HG03439 (cell line): ENCODE data around the gene CDC25A.
A peak's percentile ranks its signal among the peaks of the same experiment; 100 is the strongest.

Experiments used
- ATAC-seq: cut with Tn5 transposase; IDR thresholded peaks from one replicate; pipeline ENCODE4 v1.9.1; 2021; ENCODE audit warnings: mild to moderate bottlenecking, moderate library complexity; ENCODE audit not compliant: unreplicated experiment

Gene CDC25A

DNA sequence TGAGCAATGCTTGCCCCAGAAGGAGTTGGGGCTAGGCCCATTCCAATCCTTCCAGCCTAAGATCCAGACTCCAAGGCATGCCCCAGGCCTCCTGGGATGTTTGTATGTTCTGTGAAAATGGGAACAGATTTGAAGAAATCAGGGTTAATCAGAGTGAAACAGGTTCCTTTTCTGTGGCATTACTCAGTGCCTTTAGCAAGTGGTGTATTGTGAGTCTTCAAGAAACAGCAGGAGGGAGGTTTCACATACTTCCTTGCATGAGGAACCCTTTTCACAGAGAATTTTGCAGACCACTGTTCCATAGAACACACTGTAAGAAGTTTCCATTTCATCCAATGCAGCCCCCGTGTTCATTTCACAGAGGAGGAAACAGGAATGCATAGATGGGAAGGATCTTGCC is 8.4 kb upstream of the CDC25A start:
- ATAC-seq = no peak

DNA sequence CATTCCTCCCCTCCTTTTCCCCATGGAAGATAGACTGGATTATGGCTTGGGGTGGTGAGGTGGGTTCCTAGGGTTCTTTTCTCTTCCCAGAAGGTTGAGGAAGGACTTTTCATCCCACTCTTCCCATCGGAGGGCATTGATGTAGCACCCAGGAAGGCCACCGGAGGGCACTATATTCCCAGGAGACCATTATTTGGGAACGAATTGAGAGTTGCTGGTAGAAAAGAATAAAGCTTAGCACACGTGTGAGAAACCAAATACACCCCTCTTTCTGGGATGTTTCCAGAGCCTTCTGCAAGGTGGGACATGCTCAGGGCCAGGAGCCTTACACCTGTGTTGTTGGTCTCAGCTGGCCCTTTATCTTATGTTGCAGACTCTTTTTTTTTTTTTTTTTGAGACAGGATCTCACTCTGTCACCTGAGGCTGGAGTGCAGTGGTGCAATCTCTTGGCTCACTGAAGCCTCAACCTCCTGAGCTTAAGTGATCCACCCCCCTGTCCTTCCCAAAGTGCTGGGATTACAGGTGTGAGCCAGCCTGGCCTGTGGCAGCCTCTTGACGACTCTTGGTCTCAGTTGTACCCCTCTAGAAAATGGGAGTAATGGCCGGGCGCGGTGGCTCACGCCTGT is 6.3 kb upstream of the CDC25A start:
- no peak for ATAC-seq

DNA sequence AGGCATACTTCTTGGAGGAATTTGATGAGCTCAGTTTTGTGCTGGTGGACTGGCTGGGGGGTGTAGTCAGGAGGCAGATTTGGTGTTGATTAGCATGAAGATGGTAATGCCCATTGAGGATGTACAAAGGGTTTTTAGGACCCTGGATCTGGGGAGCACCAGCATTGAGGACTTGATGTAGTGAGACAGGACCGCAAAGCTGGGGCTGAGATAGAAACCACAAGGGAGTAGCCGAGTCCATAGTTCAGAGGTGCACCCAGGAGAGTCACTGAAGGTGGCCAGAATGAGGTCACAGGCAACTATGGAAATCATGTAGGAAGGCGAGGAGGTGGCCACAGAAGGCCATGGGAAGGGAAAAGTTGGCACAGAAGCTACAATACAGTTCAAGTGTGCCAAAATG is 2.7 kb upstream of the CDC25A start:
- no peak for ATAC-seq

DNA sequence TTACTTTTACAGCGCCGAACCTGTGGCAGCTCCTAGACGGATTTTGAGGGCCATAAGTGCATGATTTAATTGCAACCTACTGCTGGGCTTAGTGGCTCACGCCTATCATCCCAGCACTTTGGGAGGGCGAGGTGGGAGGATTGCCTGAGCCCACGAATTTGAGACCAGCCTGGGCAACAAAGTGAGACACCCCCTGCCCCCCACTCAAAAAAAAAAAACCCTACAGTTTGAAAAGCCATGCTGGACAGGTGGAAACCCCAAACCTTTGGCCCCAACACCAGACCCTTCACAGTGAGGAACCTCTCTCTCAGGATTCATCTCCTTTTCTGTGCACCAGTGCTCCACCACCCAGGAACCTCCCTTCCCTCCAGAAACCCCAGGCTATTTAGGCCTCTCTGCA is 1.1 kb upstream of the CDC25A start:
- ATAC-seq = no peak

DNA sequence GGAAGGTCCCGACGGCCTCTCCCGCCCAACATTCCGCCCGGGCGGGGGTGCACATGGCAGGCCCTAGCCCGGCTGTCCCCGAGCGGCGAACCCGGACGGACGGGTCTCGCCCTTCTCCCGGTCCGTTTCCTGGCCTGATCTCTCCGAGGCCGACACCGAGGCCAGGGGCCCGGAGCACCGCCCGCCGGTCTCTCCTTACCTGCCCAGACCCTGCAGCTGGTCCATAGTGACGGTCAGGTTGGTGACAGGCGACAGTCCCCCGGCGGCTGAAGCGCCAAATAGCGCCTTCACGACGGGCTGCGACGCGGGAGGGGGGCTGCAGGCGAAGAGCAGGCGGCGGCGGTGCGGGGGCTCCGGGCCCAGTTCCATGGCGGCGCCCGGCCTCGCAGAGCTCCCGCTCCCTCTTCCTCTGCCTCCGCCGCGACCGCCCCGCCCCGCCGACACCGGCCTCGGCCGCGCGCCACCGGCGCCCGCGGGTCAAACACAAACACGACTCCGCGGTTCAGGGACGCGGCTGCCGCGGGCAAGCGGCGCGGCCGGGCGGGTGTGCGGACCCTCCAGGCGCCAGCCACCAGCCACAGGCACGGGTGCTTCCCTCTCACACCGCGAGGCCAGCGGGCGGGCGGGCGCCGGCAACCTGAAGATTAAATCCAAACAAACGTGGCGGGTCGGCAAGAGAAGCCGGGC is 495 bp downstream of the CDC25A start:
- peak; percentile 30 for ATAC-seq

DNA sequence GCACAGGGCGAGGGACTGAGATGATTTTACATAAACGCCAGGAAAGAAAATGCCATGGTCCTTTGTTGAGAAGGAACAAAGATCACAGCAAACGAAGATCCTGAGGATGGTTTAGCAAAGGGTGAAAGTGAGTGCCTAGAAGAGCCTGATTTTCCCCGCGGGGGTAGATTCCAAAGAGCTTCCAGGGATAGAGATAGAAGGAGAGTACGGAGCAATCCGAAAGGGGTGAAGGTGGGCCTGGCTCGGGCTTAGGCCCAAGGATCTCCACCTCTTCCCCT is 977 bp downstream of the CDC25A start:
- ATAC-seq = no peak

DNA sequence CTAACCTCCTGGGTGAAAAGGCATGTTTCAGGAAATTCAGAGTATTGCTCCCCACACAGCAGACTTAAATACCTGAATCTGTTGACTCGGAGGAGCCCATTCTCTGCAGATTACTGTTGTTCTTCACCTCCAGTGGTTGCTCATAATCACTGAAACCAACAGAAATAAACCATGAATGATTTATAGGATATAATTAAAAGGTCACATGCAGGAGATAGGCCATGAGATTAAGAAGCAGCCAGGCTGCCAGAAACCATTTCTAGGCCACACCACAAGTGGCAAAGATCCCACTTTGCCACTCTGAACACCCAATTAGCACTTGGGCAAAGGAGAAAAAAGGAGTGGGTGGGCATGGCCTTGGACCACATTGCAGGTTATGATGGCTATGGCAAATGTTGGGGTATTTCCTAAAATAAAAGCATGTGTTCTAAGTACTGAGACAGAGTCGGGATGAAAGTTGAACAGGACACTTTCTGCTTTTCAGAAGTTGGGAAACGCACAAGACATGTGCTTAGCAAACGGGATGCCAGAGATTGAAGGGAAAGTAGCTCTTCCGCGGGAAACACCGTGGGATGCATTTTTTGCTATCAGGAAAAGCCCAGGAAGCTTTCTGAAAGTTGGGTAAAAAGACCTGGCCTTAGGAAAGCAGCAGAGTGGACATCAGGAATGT is 1.5 kb downstream of the CDC25A start:
- no peak for ATAC-seq

DNA sequence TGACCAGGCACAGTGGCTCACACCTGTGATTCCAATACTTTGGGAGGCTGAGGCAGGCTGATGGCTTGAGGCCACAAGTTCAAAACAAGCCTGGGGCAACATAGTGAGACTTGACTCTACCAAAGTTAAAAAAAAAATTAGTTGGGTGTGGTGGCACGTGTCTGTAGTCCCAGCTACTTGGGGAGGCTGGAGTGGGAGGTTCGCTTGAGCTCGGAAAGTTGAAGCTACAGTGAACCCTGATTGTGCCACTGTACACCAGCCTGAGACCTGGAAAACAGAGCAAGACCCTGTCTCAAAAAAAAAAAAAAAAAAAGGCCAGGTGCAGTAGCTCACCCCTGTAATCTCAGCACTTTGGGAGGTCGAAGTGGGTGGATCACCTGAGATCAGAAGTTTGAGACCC is 3.1 kb downstream of the CDC25A start:
- ATAC-seq = no peak

DNA sequence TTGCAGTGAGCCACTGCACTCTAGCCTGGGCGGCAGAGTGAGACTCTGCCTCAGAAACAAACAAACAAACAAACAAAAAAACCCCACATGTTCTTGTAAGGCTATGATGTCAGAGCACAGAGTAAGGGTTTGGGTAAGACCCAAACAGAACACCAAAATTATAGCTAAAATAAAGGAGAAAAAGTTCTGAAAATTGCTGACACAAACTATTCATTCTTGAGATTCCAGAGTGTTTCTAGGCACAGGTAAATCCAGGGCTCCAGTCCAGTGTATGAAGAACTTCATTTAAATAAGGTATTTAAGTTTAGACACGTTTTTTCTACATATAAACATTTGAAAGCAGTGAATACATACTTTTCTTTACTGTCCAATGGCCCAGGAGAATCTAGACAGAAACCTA is 3.9 kb downstream of the CDC25A start:
- no peak for ATAC-seq

DNA sequence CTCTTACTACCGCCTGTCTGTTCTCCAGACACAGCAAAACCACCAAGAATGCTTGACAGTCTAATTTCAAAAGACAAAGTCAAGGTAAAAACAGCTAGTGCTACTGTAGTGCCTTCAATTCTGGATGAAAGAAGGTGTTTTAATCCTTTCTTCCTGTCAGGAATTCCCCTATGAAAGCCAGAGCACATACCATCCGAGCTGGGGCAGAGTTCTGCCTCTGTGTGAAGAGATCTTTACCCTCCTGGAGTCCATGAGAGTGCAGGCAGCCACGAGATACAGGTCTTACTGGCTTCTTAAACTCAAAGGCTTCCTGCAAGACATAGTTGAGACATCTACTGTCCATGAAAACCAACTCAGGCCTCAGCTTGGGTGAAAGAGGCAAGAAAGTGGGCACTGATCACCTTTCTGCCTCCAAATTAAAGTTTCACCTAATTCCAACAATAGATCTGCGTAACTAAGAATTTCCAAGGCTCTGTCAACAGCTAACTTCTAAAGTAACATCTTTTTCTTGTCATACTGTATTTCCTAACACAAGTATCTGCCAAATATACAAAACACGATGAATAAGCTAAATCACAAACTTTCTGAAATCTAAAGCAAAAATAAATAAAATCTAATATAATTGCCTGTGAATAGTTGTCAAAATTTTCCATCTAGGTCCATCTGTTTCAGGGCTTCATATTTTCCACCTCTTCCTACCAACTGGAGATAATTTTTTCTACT is 7.5 kb downstream of the CDC25A start:
- ATAC-seq = no peak

DNA sequence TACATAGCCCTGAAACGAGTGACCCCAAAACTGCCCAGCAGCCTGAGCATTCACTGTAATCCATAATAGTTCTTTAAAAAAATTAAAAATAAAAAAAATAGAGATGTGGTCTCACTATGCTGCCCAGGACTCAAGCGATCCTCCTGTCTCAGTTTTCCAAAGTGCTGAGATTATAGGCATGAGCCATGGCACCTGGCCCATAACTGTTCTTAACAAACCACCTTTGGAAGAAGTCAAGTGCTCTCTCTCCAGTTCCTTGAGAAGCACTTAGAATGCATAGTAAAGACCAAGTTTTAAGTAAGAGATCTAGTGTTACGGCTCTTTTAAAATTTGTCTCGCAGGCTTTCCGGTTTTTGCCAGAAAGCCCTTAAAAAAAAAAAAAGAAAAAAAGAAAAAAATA is 8.2 kb downstream of the CDC25A start:
- ATAC-seq = no peak

DNA sequence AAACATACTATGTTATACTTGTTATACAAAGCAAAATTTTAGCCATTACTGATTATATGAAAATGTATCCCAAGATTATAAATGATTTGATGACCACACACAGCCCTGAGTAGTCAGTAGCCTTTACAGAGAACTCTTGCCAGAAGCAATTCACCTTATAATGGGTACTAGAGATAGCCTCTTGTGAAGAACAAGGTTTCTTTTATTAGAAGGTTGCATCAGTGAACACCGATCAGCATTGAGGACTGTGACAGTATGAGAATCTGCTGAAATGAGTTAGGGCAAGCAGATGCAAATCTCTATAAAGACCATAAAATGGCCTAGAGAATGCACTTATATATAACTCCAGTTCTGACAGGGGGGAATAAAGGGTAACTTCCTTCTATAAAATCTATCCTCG is 10.1 kb downstream of the CDC25A start:
- no peak for ATAC-seq

DNA sequence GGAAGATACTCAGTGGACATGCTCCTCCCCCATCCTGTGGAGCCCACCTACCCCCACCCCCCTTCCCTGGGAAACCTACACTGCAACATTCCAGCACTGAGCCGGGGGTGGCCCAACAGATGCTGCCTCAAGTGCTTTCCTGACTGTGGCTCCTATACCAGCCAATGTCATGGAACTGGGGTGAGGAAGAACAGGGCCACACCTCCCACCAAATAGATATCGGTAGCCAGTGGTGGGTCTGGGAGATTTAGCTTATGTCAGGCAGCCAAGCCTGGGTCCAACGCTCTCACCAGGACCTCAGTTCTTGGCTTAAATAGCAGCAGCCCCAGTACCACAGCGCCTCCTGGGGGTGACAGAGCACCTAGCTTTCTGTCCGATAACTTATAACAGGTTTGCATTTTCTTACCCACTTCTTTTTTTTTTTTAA is 30.3 kb downstream of the CDC25A start:
- no peak for ATAC-seq

DNA sequence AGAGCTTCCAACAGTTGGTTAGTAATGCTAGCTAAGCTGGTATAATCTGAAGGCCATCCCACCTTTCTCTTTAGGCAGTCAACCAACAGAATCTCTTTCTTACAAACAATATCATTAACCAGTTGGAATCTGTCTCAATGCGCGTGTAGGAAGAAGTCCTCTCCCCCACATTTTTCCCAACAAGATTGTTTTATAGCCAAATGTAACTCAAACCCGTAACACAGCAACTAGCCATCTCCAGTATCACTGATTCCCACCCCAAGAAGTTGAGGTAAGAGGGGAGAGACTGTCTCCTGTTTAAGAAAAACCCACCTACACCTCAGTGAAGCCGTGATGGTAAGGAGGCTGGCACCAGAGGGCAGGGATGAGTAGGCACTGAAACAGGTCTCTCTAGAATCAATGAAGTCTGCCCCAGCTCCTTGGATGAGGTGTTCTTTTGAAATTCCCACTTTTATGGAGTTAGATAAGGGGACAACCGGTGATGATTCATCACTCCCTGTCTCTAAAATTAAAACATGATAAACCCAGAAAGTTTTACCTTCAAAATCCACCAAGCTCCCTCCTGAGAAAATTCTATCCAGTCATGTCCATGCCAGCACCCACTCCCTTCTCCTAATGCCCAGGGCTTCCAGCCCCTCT is 30.9 kb downstream of the CDC25A start:
- ATAC-seq = no peak

DNA sequence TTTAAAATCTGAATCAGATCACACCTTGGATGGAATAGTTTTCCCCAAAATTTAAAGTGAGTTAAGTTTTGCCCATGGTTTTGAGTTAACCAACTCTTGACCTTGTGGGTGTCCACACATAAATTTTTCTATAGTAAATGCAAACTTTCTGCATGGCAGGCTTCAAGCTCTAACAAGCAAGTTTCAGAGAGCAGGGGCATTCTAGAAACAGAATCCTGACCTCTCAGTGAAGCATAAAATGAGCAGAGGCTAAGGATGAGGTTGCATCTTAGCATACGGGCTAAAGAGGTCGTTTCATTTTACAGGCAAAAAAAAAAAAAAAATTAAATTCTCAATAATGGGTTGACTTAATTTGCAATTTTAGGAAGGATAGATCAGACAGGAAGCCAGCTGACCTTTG is 32.1 kb downstream of the CDC25A start:
- ATAC-seq = no peak

DNA sequence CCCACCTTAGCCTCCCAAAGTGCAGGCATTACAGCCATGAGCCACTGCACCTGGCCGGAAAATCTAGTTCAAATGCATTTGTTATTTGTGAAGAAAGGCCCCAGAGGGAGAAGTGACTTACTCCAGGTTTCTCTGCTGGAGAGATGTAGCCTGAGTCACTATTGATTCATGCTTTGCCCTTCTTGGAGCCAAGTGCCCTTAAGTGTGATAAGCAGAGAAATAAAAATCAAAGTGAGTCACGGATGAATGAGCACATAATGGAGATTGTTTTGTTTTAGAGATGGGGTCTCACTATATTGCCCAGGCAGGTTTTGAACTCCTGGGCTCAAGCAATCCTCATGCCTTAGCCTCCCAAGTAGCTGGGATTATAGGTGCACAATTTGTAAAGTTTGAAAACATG is 33.1 kb downstream of the CDC25A start:
- ATAC-seq = no peak

DNA sequence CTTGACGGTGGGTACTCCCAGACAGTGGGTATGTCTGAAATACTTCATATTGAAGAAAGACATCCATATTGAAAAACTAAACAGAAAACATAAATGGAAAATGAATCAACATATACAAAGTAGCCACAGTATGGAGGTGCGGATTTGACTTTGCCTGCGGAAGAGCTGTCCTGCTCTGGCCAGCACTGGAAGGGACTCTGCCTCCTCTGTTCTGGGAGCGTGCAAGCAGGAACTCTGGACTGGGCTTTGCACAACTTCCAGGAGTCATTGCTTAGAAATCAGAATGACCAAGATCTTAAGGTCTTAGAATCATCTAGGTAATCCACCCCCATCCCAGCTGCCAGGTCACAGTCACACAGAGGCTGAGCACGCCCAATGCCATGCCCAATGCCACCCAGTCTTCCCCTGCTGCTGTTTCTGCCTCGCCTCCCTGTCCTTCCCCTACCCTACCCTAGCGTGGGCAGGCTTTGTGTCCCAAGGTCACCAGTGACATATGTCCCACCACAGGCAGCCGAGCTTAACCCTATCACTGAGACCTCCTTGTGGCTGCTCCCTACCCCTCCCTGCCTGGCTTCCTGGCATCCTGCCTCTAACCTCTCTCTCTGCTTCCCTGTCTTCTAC is 36.3 kb downstream of the CDC25A start:
- ATAC-seq = no peak

DNA sequence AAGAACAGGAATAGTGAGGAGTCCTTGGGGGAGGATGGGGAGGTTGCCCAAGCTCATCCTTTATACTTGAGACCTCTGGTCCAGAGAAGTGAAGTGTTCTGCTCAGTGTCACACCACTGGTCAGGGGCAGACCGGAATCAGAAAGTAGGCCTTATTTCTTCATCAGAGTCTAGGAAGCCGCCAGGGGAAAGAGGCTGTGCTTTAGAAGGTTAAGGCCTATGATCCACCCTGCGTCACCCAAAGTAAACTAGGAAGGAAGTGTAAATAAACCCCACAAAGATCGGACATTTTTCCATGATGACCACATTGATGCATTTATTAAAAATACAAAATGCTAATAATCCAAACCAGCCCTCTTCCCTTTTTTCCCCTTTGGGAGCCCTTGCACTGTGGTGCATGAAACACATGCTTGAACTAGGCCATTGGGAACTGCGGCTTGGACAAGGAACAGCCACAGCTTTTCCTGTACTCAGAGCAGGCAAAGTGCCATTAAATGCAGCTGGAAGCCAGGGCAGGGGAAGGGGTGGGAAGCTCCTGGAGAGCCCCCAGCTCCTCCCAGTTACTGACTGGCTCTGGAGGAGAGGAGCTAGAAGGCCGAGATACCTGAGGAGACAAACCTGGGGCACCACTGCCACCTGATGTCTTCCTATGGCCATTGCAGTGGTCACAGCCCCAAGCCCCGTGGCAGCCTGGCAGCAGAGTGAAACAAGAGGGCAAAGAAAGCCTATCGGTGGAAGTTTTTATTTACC is 37.0 kb downstream of the CDC25A start:
- ATAC-seq = no peak

DNA sequence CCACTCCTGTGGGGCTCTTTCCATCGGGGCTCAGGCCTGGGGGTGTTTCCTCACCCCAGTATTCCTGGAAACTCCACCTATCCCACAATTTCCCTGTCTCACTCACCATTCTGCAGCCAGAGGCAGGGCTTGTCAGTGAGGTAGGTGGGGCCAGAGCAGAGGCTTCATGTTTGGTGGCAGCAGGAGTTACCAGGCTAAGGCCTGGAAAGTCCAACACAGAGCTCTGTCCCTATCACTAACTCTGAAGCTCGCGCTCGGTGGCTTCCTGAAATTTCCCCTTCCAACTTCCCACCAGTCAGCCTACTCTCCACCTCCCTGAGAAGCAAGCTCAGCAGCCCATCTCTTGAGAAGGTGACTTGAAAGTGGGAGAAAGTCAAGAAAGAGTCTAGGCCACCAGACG is 44.2 kb downstream of the CDC25A start:
- no peak for ATAC-seq

DNA sequence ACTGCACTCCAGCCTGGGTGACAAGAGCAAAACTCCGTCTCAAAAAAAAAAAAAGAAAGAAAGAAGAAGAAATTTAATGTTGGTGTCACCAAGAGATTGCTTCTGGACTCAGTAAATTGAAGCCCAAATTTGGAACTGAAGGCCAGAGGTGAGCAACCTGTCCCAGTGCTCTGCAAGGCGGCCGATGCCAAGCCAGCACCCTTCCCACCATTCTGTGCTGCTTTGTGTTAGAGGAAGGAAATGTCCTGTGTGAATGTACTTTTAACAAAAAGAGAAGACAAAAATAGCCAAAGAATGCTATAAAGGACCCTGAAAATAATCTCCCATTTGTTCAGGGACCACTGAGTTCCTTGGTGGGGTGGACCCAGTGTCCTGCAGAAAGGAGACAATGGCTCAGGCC is 44.6 kb downstream of the CDC25A start:
- ATAC-seq = no peak
